Vagina (tissue), 2 donors: Measurements from ENCODE around the gene ATP5F1D. TPM values are rescaled to one million over a fixed set of nuclear protein-coding genes. Genes with fewer than 3 reads are reported as not detected.

Source experiments
- DNase-seq, 2 donors: peaks; one replicate each; pipeline ENCODE4 v3.0.0-alpha.2; 2017; ENCODE audit errors: extremely low spot score in 2 of 2
- H3K27ac ChIP-seq: fragments of 200-600 bp; sonication (generic); one replicate; pipeline ENCODE4 v1.5.1; 2019
- H3K27me3 ChIP-seq: fragments of 200-600 bp; sonication (generic); one replicate; pipeline ENCODE4 v1.5.1; 2019
- H3K36me3 ChIP-seq, 2 donors: fragments of 200-600 bp; sonication (generic); one replicate each; pipeline ENCODE4 v1.5.1; 2017 to 2019
- H3K4me1 ChIP-seq: fragments of 200-600 bp; sonication (generic); one replicate; pipeline ENCODE4 v1.5.1; 2019
- H3K4me3 ChIP-seq, 2 donors: fragments of 200-600 bp; sonication (generic); 1 replicate in 1 of 2; 2 replicates in 1 of 2; pipeline ENCODE4 v1.5.1; 2016 to 2019
- H3K9me3 ChIP-seq: fragments of 200-600 bp; sonication (generic); one replicate; pipeline ENCODE4 v1.5.1; 2019
- CTCF ChIP-seq, 3 experiments: fragments of 450-650 bp in 2 of 3; fragments of 200-600 bp in 1 of 3; sonication (generic) in 1 of 3; IDR thresholded peaks; one replicate each; pipeline ENCODE4 v1.5.1; 2017 to 2019; ENCODE audit warnings: antibody characterized with exemption in 3 of 3, mild to moderate bottlenecking in 2 of 3, moderate library complexity in 2 of 3
- POLR2A ChIP-seq, 2 donors: fragments of 450-650 bp; IDR thresholded peaks; one replicate each; pipeline ENCODE4 v1.6.1; 2017; ENCODE audit warnings: antibody characterized with exemption in 2 of 2, mild to moderate bottlenecking in 2 of 2, moderate library complexity in 2 of 2
- POLR2AphosphoS5 ChIP-seq, 2 donors: sonication (generic); formaldehyde crosslinking; IDR thresholded peaks; one replicate each; pipeline ENCODE4 v1.9.0; 2017; ENCODE audit warnings: antibody characterized with exemption in 2 of 2, mild to moderate bottlenecking in 2 of 2, low read depth in 1 of 2; ENCODE audit not compliant: insufficient read depth in 1 of 2
- intact Hi-C: fragments of 100-400 bp; cut with DNase I; formaldehyde crosslinking; loops from one replicate; pipeline ENCODE4 v1.15.1; 2023
- total RNA-seq: library from RNA; depleted of rRNA; stranded (reverse); fragments of >200 nt; gene quantifications from one replicate; pipeline ENCODE4 v1.2.3, GENCODE V29; 2016

ATP5F1D gene
- total RNA-seq, 1 donor from 2014 or later: 154 TPM

DNA sequence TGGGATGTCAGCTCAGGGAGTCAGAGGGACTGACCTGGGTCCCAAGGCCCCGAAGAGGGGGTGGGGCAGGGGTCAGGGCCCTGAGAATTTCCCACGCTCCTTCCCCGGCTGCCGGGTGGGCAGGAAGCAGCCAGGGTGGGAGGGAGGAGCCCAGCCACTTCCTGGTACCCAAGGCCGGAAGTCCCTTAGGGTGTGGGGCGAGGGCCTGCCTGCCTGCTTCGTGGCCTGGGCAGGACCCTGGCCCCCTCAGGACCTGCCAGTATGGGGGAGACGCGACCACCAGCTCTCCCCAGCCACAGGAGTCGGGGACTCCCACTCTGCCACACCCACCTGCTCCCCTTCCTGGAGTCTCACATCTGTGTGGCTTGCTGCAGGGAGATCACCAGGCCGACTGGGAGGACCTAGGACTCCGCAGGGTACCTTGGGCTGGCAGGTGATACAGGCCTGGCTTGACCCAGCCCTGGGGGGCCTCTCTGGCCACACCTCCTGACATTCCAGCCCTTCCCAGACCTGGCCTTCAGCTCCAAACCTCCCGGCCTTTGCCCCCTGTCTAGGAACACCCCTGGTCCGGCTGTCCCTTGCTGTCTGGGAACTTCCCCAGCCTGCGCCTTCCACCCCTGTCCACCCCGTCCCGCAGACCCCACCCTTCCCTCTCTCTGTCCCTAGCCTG is 17.8 kb downstream of the ATP5F1D start:
- intact Hi-C loops: no loop called here
- Histone ChIP-seq H3K9me3 (no peaks in the 10 kb centered on the region), H3K36me3 (peaks cover 0 to 40% of the 10 kb centered on the region in 2 donors), H3K4me1 (peaks cover 87% of the 10 kb centered on the region), H3K27me3 (no peaks in the 10 kb centered on the region), H3K27ac (peak overlapping the region; percentile 97), H3K4me3 (peak overlapping the region; percentile 17 to 24)
- TF ChIP-seq POLR2A (IDR thresholded peaks at IDR 0.05) (no peak), POLR2AphosphoS5 (IDR thresholded peaks at IDR 0.05; ENCODE audit: insufficient read depth in 1 of 2, low read depth in 1 of 2) (peak; percentile 53 to 89)
- DNase-seq: no peak

DNA sequence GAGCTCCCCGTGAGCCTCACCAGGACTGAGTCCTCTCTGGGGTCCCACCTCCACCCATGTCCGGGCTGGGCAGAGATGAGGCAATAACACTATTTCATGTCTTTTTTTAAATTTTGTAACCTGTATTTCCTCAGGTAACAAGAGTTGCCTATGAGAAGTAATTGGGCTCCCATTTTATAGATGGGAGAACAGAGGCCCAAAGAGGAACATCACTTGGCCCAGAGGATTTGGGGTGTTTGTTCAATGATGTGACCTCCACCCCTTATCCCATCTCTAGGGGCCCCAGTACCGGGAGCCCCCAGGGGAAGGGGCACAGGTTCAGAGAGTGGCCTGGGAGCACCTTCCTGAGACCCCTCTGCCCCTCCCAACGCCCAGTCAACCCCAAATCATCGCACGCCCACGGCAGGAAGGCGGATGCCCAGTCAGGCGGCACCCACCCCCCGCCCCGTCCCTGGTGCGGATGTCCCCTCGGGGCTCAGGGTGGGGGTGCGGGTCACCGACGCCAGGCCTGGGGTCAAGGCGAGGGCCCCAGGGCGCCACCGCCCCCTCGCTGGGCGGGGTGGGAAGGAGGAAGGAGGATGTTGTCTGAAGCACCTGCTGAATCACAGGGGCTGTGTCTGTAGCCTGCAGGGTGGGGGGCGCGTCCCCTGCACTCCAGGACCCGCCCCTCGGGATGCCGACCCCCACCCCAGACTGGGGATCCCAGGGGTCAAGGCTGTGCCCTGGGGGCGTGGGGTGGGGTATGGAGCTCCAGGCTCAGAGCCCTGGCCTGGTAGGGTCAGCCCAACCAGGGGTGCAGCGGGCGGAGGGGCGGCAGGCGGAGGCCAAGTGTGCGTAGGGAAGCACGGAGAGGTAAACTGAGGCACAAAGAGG is 18.6 kb downstream of the ATP5F1D start:
- H3K4me3 ChIP-seq: peak overlapping the region; percentile 33 to 72
- intact Hi-C loops: no loop called here
- no peak for DNase-seq
- peaks cover 0 to 33% of the 10 kb centered on the region in 2 donors for H3K36me3 ChIP-seq
- no peaks in the 10 kb centered on the region for H3K9me3 ChIP-seq
- H3K27me3 ChIP-seq: no peaks in the 10 kb centered on the region
- TF ChIP-seq POLR2A (IDR thresholded peaks at IDR 0.05) (no peak), CTCF (IDR thresholded peaks at IDR 0.05) (no peak), POLR2AphosphoS5 (IDR thresholded peaks at IDR 0.05; ENCODE audit: insufficient read depth in 1 of 2, low read depth in 1 of 2) (no peak)
- peak overlapping the region; percentile 97 for H3K27ac ChIP-seq
- peaks cover 84% of the 10 kb centered on the region for H3K4me1 ChIP-seq

DNA sequence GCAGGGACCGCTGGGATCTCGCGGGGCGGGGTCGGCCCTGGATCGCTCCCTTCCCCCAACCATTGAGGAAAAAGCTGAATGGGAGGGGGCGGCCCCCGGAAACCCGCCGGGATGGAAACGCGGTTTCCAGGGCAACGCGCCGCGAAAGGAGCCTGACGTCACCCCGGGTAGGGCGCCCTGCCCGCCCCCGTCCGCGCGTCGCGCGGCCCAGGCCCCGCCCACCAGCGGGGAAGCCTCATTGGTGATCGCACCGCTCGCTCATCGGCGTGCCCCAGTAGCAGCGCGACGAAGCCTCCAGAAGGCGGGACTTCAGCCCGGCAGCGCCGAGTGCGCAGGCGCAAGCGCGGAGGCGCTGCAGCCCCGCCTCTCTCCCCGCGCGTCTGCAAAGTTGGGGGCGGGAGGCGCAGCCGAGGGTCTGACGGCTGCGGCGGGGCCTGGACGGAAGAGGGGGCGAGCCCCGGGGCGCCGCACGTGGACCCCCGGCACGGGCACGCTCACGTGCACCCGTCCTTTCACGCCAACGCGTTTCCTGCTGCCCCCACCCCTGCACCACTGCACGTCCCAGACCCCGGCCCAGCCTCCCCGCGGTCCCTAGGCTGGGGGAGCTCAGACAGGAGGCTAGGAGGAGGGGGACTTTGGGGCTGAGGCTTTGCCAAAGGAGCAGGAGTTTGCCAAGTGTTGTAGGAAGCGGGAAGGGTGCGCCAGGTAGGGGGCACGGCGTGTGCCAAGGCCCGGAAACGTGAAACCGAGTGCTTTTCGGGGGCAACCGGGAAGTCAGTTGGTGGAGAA is 19.4 kb downstream of the ATP5F1D start:
- peaks cover 84% of the 10 kb centered on the region for H3K4me1 ChIP-seq
- TF ChIP-seq CTCF (IDR thresholded peaks at IDR 0.05) (no peak), POLR2A (IDR thresholded peaks at IDR 0.05) (peak in 1 of 2 donors; percentile 75), POLR2AphosphoS5 (IDR thresholded peaks at IDR 0.05; ENCODE audit: insufficient read depth in 1 of 2, low read depth in 1 of 2) (peak; percentile 26 to 77)
- intact Hi-C loops: loop anchor here (1.0 kb wide), 1 partner anchor 9 kb away; no protein-coding TSS in a partner anchor

DNA sequence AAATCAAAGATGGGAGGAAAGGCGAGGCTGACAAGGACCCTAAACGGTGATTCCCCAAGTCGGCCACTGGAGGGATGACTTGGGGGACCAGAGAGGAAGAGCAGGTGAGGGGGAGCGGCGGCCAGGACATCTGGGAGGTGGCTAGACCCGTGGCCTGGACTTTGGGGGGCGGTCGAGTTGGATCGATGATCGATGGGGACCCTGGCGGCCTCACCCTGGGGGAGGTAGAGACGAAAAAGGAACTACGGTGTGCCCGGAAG is 19.9 kb downstream of the ATP5F1D start:
- no peaks in the 10 kb centered on the region for H3K27me3 ChIP-seq
- no peak for TF ChIP-seq CTCF (IDR thresholded peaks at IDR 0.05)
- TF ChIP-seq POLR2AphosphoS5 (IDR thresholded peaks at IDR 0.05; ENCODE audit: insufficient read depth in 1 of 2, low read depth in 1 of 2): no peak
- no peak for TF ChIP-seq POLR2A (IDR thresholded peaks at IDR 0.05)
- H3K4me1 ChIP-seq: peaks cover 86% of the 10 kb centered on the region
- H3K9me3 ChIP-seq: no peaks in the 10 kb centered on the region
- H3K36me3 ChIP-seq: peaks cover 0 to 19% of the 10 kb centered on the region in 2 donors
- intact Hi-C loops: loop anchor here (1.0 kb wide), 1 partner anchor 9 kb away; no protein-coding TSS in a partner anchor
- no peak for DNase-seq
- H3K27ac ChIP-seq: peak overlapping the region; percentile 97
- H3K4me3 ChIP-seq: peak overlapping the region; percentile 72 to 79

More for the DNA sequence above, 19.4 kb downstream of the ATP5F1D start:
- peaks cover 0 to 24% of the 10 kb centered on the region in 2 donors for H3K36me3 ChIP-seq
- H3K27me3 ChIP-seq: no peaks in the 10 kb centered on the region
- no peaks in the 10 kb centered on the region for H3K9me3 ChIP-seq
- peak overlapping the region; percentile 97 for H3K27ac ChIP-seq
- no peak for DNase-seq
- peak overlapping the region; percentile 72 to 79 for H3K4me3 ChIP-seq
